OCI-LY3 (cell line): ENCODE data around the gene ACBD3.

Source experiments
- H2AFZ ChIP-seq: fragments of 200-600, 300-600 bp; shearing (Covaris generic); 2 replicates; pipeline ENCODE4 v1.6.0; 2014; ENCODE audit warnings: antibody characterized with exemption, low read depth, low read length
- H3K27ac ChIP-seq: fragments of 200-600, 300-600 bp; sonication (generic); 2 replicates; pipeline ENCODE4 v1.5.1; 2014; ENCODE audit warnings: mild to moderate bottlenecking, low read length, moderate library complexity, mixed read lengths
- H3K27me3 ChIP-seq: fragments of 200-600, 300-600 bp; sonication (generic); 2 replicates; pipeline ENCODE4 v1.6.1; 2014; ENCODE audit warnings: low read depth, low read length, mixed read lengths
- H3K36me3 ChIP-seq: fragments of 200-600, 300-600 bp; sonication (generic); replicated peaks from 2 replicates; pipeline ENCODE3; 2014; ENCODE audit warnings: low read depth, low read length, mixed read lengths
- H3K4me1 ChIP-seq: fragments of 300-600, 200-600 bp; sonication (generic); 2 replicates; pipeline ENCODE4 v1.6.1; 2014; ENCODE audit warnings: low read length, mixed read lengths
- H3K4me2 ChIP-seq: fragments of 200-600, 300-600 bp; sonication (generic); 2 replicates; pipeline ENCODE4 v1.6.1; 2014; ENCODE audit warnings: low read length, mixed read lengths
- H3K4me3 ChIP-seq: fragments of 300-600, 200-600 bp; sonication (generic); 2 replicates; pipeline ENCODE4 v1.5.1; 2014; ENCODE audit warnings: antibody characterized with exemption, mild to moderate bottlenecking, low read length, moderate library complexity
- H3K79me2 ChIP-seq: fragments of 300-600, 200-600 bp; shearing (Covaris generic); 2 replicates; pipeline ENCODE4 v1.6.1; 2014; ENCODE audit warnings: mild to moderate bottlenecking, low read length, mixed read lengths
- H3K9ac ChIP-seq: fragments of 300-600, 200-600 bp; shearing (Covaris generic); 2 replicates; pipeline ENCODE4 v1.6.0; 2014; ENCODE audit warnings: mild to moderate bottlenecking, low read length, moderate library complexity
- H3K9me3 ChIP-seq: fragments of 200-600, 300-600 bp; shearing (Covaris generic); 2 replicates; pipeline ENCODE4 v1.6.1; 2014; ENCODE audit warnings: low read length, mixed read lengths; ENCODE audit not compliant: insufficient read depth
- H4K20me1 ChIP-seq: fragments of 200-600, 300-600 bp; sonication (generic); 2 replicates; pipeline ENCODE4 v1.6.1; 2016; ENCODE audit warnings: low read length, mixed read lengths; ENCODE audit not compliant: insufficient read depth
- EZH2phosphoT487 ChIP-seq: fragments of 200-600 bp; shearing (Covaris generic); IDR thresholded peaks from 2 replicates; pipeline ENCODE4 v1.6.1; 2018; ENCODE audit warnings: antibody characterized with exemption, mixed run types, low read depth
- TF ChIP-seq, protein P1 (sequence below): fragments of 200-600, 300-600 bp; sonication (generic); IDR thresholded peaks from 2 replicates; pipeline ENCODE4 v1.5.1; 2014; ENCODE audit warnings: antibody characterized with exemption, low read length, low read depth

Gene ACBD3

DNA sequence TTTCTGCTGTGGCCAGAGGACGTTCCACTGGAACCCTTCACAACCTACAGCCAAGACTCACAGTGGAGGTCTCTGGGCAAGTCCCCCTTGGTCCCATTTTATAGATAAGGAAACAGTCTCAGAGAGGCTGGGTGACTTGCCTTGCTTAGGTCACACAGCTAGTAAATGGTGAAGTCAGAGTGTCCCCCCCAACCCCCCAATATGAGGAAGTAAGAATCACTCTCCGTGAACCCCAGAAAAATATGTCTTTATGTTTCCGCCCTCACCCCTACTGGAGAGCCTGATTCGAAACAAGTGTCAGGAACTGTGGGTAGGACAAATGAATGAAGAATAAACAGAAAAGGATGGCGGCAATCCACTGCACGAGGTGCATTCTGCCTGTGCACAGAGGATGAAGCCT lies 67.4 kb downstream of the ACBD3 start:
- no peaks in the 10 kb centered on the region for H3K36me3 ChIP-seq

DNA sequence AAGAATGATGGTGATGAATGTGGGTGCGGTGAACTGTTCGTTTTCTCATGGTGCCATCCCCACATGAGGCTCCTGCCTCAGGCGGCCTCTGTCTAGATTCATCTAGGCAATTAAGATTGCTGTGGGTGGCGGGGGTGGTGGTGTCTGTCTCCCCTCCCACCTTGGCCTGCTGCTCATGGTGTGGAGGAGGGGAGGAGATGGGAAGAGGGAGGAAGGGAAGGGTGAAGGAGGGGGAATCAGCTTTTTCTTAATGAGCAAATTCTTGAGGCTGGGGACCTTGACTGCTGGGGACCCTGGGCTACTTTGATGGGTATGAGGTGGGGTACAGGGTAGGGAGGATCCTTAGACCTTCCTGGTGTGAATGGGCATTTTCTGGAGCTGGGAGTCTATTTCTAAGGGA lies 68.2 kb downstream of the ACBD3 start:
- H3K36me3 ChIP-seq: no peaks in the 10 kb centered on the region
- no peak overlapping the region for H3K27ac ChIP-seq
- no peaks in the 10 kb centered on the region for H3K79me2 ChIP-seq
- no peaks in the 10 kb centered on the region for H3K27me3 ChIP-seq
- no peak overlapping the region for H3K4me2 ChIP-seq
- no peak overlapping the region for H3K4me3 ChIP-seq
- H2AFZ ChIP-seq: no peak overlapping the region
- no peak overlapping the region for H3K9ac ChIP-seq
- H4K20me1 ChIP-seq: no peaks in the 10 kb centered on the region
- H3K4me1 ChIP-seq: peaks cover 26% of the 10 kb centered on the region
- TF ChIP-seq EZH2phosphoT487: no peak
- TF ChIP-seq, protein P1, sequence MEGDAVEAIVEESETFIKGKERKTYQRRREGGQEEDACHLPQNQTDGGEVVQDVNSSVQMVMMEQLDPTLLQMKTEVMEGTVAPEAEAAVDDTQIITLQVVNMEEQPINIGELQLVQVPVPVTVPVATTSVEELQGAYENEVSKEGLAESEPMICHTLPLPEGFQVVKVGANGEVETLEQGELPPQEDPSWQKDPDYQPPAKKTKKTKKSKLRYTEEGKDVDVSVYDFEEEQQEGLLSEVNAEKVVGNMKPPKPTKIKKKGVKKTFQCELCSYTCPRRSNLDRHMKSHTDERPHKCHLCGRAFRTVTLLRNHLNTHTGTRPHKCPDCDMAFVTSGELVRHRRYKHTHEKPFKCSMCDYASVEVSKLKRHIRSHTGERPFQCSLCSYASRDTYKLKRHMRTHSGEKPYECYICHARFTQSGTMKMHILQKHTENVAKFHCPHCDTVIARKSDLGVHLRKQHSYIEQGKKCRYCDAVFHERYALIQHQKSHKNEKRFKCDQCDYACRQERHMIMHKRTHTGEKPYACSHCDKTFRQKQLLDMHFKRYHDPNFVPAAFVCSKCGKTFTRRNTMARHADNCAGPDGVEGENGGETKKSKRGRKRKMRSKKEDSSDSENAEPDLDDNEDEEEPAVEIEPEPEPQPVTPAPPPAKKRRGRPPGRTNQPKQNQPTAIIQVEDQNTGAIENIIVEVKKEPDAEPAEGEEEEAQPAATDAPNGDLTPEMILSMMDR: no peak
- H3K9me3 ChIP-seq: no peaks in the 10 kb centered on the region

More for the DNA sequence above, 67.4 kb downstream of the ACBD3 start:
- H3K9me3 ChIP-seq: no peaks in the 10 kb centered on the region
- peaks cover 29% of the 10 kb centered on the region for H3K4me1 ChIP-seq
- H4K20me1 ChIP-seq: no peaks in the 10 kb centered on the region
- H3K4me3 ChIP-seq: no peak overlapping the region
- H3K27me3 ChIP-seq: no peaks in the 10 kb centered on the region
- H3K9ac ChIP-seq: no peak overlapping the region
- peak overlapping the region; percentile 38; the same call in 1 of the 2 replicates for H2AFZ ChIP-seq
- H3K79me2 ChIP-seq: no peaks in the 10 kb centered on the region
- H3K4me2 ChIP-seq: peak overlapping the region; percentile 30
- TF ChIP-seq EZH2phosphoT487: no peak
- TF ChIP-seq, protein P1: no peak
- no peak overlapping the region for H3K27ac ChIP-seq

DNA sequence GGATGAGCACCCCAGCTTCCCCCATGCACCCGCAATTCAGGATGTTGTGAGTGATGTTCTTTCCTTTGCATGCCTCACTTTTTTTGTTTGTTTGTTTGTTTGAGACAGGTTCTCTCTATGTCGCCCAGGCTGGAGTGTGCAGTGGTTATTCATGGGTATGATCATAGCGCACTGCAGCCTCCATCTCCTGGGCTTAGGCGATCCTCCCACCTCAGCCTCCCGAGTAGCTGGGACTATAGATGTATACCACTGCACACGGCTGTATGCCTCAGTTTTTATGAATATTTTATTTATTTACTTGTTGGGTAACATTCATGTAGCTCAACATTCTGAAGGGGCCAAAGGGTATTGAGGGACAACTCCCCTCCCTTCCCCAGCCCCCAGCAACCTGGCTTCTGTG lies 69.2 kb downstream of the ACBD3 start:
- Histone ChIP-seq H3K4me2 (no peak overlapping the region), H3K4me3 (no peak overlapping the region), H3K27ac (no peak overlapping the region), H3K79me2 (no peaks in the 10 kb centered on the region), H2AFZ (no peak overlapping the region), H3K36me3 (no peaks in the 10 kb centered on the region), H3K4me1 (peaks cover 21% of the 10 kb centered on the region), H3K27me3 (no peaks in the 10 kb centered on the region), H4K20me1 (no peaks in the 10 kb centered on the region), H3K9ac (no peak overlapping the region), H3K9me3 (no peaks in the 10 kb centered on the region)
- TF ChIP-seq, protein P1: no peak
- TF ChIP-seq EZH2phosphoT487: no peak

DNA sequence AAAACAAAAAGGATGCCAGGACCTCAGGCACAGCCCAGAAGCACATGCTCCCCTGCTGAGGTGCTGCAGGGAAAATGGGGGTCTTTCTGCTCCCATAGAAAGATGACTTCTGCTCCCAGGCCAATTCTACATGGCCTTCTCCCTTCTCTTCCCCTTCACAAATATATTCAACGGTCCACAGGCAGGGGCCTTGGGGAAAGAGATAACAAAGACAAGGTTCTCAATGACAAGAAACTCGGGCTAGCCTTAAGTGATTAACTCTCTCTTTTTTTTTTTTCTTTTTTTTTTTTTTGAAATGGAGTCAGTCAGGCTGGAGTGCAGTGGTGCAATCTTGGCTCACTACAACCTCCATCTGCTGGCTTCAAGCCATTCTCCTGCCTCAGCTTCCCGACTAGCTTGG lies 69.9 kb downstream of the ACBD3 start:
- Histone ChIP-seq H3K4me2 (no peak overlapping the region), H3K4me1 (peaks cover 25% of the 10 kb centered on the region), H3K79me2 (no peaks in the 10 kb centered on the region), H3K9me3 (no peaks in the 10 kb centered on the region), H3K27ac (no peak overlapping the region), H3K4me3 (no peak overlapping the region), H3K36me3 (no peaks in the 10 kb centered on the region), H3K9ac (no peak overlapping the region), H2AFZ (no peak overlapping the region), H3K27me3 (no peaks in the 10 kb centered on the region), H4K20me1 (no peaks in the 10 kb centered on the region)
- no peak for TF ChIP-seq EZH2phosphoT487
- TF ChIP-seq, protein P1: no peak
